H1 (cell line): ENCODE results near the gene MYBPH. TPM values are rescaled to one million over a fixed set of nuclear protein-coding genes. Genes with fewer than 3 reads are reported as not detected.
A peak's percentile ranks its signal among the peaks of the same experiment; 100 is the strongest.

ENCODE experiments used
- CTCF ChIA-PET: fragments of 300-600 bp; sonication (Branson Sonifier 250); formaldehyde crosslinking; loops from one replicate; lab custom pipeline; 2021; ENCODE audit not compliant: partially characterized antibody; lab: Charles Lee
- POLR2A ChIA-PET: fragments of 300-600 bp; sonication (Branson Sonifier 250); formaldehyde crosslinking; loops from one replicate; lab custom pipeline; 2021; ENCODE audit warnings: inconsistent platforms; ENCODE audit not compliant: partially characterized antibody; lab: Charles Lee
- DNase-seq, 2 experiments: peaks; one replicate each; pipeline versions ENCODE4 v3.0.0 to v3.0.0-alpha.2; 2010 to 2022; ENCODE audit warnings: low spot score in 2 of 2, low read depth in 1 of 2, mixed read lengths in 1 of 2
- FAIRE-seq: peaks from 2 replicates; lab custom pipeline; 2011; peaks lifted over from hg19 to GRCh38; lab: Jason Lieb, UNC
- H2AFZ ChIP-seq: 2 replicates; pipeline ENCODE4 v1.8.1; 2012; ENCODE audit warnings: low read length, inconsistent platforms
- H2AK5ac ChIP-seq: 2 replicates; pipeline ENCODE4 v1.6.1; 2013; ENCODE audit warnings: low read depth, low read length
- H2BK120ac ChIP-seq: replicated peaks from 2 replicates; pipeline ENCODE3; 2013; ENCODE audit warnings: low read depth, low read length, inconsistent platforms
- H2BK12ac ChIP-seq: 2 replicates; pipeline ENCODE4 v1.6.1; 2013; ENCODE audit warnings: low read depth, low read length
- H2BK15ac ChIP-seq: 2 replicates; pipeline ENCODE4 v1.6.1; 2013; ENCODE audit warnings: low read length
- H2BK20ac ChIP-seq: 2 replicates; pipeline ENCODE4 v1.6.1; 2013; ENCODE audit warnings: low read length
- H2BK5ac ChIP-seq: 2 replicates; pipeline ENCODE4 v1.6.1; 2013; ENCODE audit warnings: low read depth, low read length
- H3K14ac ChIP-seq: 2 replicates; pipeline ENCODE4 v1.6.1; 2013; ENCODE audit warnings: inconsistent platforms; ENCODE audit not compliant: insufficient read length
- H3K18ac ChIP-seq: 2 replicates; pipeline ENCODE4 v1.6.1; 2013; ENCODE audit warnings: low read length; ENCODE audit errors: extremely low read depth
- H3K23ac ChIP-seq: 2 replicates; pipeline ENCODE4 v1.6.1; 2013; ENCODE audit warnings: inconsistent platforms; ENCODE audit not compliant: insufficient read length
- H3K23me2 ChIP-seq: 2 replicates; pipeline ENCODE4 v1.6.1; 2013; ENCODE audit warnings: low read depth, low read length
- H3K27ac ChIP-seq: 2 replicates; pipeline ENCODE4 v1.6.1; 2011; ENCODE audit warnings: low read depth, low read length, inconsistent platforms
- H3K27me3 ChIP-seq, 4 experiments: replicated peaks in 1 of 4; 1 replicate in 1 of 4; 2 replicates in 3 of 4; pipeline versions ENCODE4 v1.6.1 to v1.8.1; 2011 to 2013; ENCODE audit warnings: low read length in 3 of 4, mild to moderate bottlenecking in 3 of 4, inconsistent platforms in 2 of 4, mixed read lengths in 2 of 4, moderate library complexity in 1 of 4; ENCODE audit not compliant: control insufficient read depth in 3 of 4, insufficient read depth in 3 of 4; ENCODE audit errors: extremely low read depth in 1 of 4
- H3K36me3 ChIP-seq, 4 experiments: 2 replicates each; pipeline versions ENCODE4 v1.6.1 to v1.8.1; 2011 to 2013; ENCODE audit warnings: mild to moderate bottlenecking in 4 of 4, low read length in 3 of 4, moderate library complexity in 2 of 4, control low read depth in 1 of 4, inconsistent platforms in 1 of 4; ENCODE audit not compliant: insufficient read depth in 4 of 4, control insufficient read depth in 2 of 4
- H3K4ac ChIP-seq: replicated peaks from 2 replicates; pipeline ENCODE3; 2013; ENCODE audit warnings: low read length, low read depth, mixed read lengths, inconsistent platforms; ENCODE audit not compliant: insufficient read length
- H3K4me1 ChIP-seq, 4 experiments: replicated peaks in 1 of 4; 1 replicate in 1 of 4; 2 replicates in 3 of 4; pipeline versions ENCODE4 v1.6.1 to v1.8.1; 2011 to 2013; ENCODE audit warnings: low read length in 3 of 4, inconsistent platforms in 2 of 4, mixed read lengths in 1 of 4; ENCODE audit not compliant: insufficient read depth in 4 of 4, control insufficient read depth in 3 of 4
- H3K4me2 ChIP-seq, 2 experiments: 2 replicates each; pipeline versions ENCODE4 v1.6.1 to v1.8.1; 2011 to 2013; ENCODE audit warnings: low read depth in 2 of 2, low read length in 2 of 2, control low read depth in 1 of 2, inconsistent platforms in 1 of 2, mild to moderate bottlenecking in 1 of 2; ENCODE audit not compliant: insufficient read depth in 1 of 2
- H3K4me3 ChIP-seq, 4 experiments: fragments of 200-600, 300-600 bp in 1 of 4; sonication (generic), shearing (Covaris generic), sonication (Bioruptor Twin) in 1 of 4; 2 replicates each; pipeline versions ENCODE4 v1.5.1 to v1.8.1; 2011 to 2016; ENCODE audit warnings: low read length in 4 of 4, low read depth in 3 of 4, control low read depth in 2 of 4, inconsistent platforms in 2 of 4, mild to moderate bottlenecking in 2 of 4, mixed read lengths in 1 of 4, moderate library complexity in 1 of 4; ENCODE audit not compliant: insufficient read depth in 2 of 4; ENCODE audit errors: extremely low read depth in 1 of 4
- H3K56ac ChIP-seq: replicated peaks from 2 replicates; pipeline ENCODE3; 2013; ENCODE audit warnings: low read depth, mild to moderate bottlenecking, mixed read lengths, low read length, inconsistent platforms; ENCODE audit not compliant: insufficient read length
- H3K79me1 ChIP-seq: 2 replicates; pipeline ENCODE4 v1.6.1; 2013; ENCODE audit warnings: low read depth, low read length, control low read depth
- H3K79me2 ChIP-seq, 2 experiments: 2 replicates each; pipeline versions ENCODE4 v1.6.1 to v1.8.1; 2012 to 2013; ENCODE audit warnings: low read length in 2 of 2, mild to moderate bottlenecking in 2 of 2, inconsistent platforms in 1 of 2; ENCODE audit not compliant: insufficient read depth in 2 of 2, control insufficient read depth in 1 of 2
- H3K9ac ChIP-seq, 4 experiments: replicated peaks in 1 of 4; 1 replicate in 1 of 4; 2 replicates in 3 of 4; pipeline versions ENCODE4 v1.6.1 to v1.8.1; 2011 to 2013; ENCODE audit warnings: low read depth in 3 of 4, low read length in 3 of 4, control low read depth in 2 of 4, mild to moderate bottlenecking in 2 of 4, moderate library complexity in 2 of 4, inconsistent platforms in 1 of 4; ENCODE audit errors: extremely low read depth in 1 of 4
- H3K9me3 ChIP-seq, 2 experiments: 2 replicates each; pipeline versions ENCODE4 v1.6.1 to v1.8.1; 2012 to 2013; ENCODE audit warnings: mild to moderate bottlenecking in 2 of 2, moderate library complexity in 2 of 2, control low read depth in 1 of 2, inconsistent platforms in 1 of 2, low read depth in 1 of 2, low read length in 1 of 2, mixed read lengths in 1 of 2; ENCODE audit not compliant: insufficient read depth in 2 of 2
- H4K20me1 ChIP-seq, 2 experiments: replicated peaks in 1 of 2; 2 replicates each; pipeline versions ENCODE3 to v1.8.1; 2011 to 2013; ENCODE audit warnings: inconsistent platforms in 2 of 2, low read length in 2 of 2, mild to moderate bottlenecking in 1 of 2; ENCODE audit not compliant: insufficient read depth in 2 of 2, control insufficient read depth in 1 of 2
- H4K5ac ChIP-seq: 2 replicates; pipeline ENCODE4 v1.6.1; 2013; ENCODE audit warnings: low read length, low read depth, mixed read lengths, inconsistent platforms; ENCODE audit not compliant: insufficient read length
- H4K8ac ChIP-seq: 2 replicates; pipeline ENCODE4 v1.8.0; 2013; ENCODE audit warnings: mild to moderate bottlenecking, moderate library complexity, low read length, inconsistent platforms; ENCODE audit not compliant: insufficient read depth; ENCODE audit errors: extremely low read depth
- H4K91ac ChIP-seq: replicated peaks from 2 replicates; pipeline ENCODE3; 2013; ENCODE audit warnings: low read length, mixed read lengths, inconsistent platforms; ENCODE audit not compliant: insufficient read length
- NANOG ChIP-seq: IDR thresholded peaks from 2 replicates; pipeline ENCODE4 v1.6.1; 2011; ENCODE audit warnings: low read length, low read depth, mild to moderate bottlenecking, inconsistent platforms; ENCODE audit not compliant: insufficient read depth, poor library complexity, severe bottlenecking
- WGBS, 2 experiments: shearing (Covaris generic) in 1 of 2; methylation state at CpG; one replicate each; pipeline versions ENCODE4 v1.1.6 to v1.1.7; 2013 to 2015; ENCODE audit warnings: low lambda C conversion rate in 2 of 2, mixed read lengths in 2 of 2, inconsistent platforms in 1 of 2, low coverage in 1 of 2, missing lambda C conversion rate in 1 of 2; ENCODE audit not compliant: insufficient replicate concordance in 2 of 2, insufficient coverage in 1 of 2, insufficient read length in 1 of 2; ENCODE audit errors: extremely low coverage in 1 of 2, missing lambda C conversion rate in 1 of 2; 5-methylcytosine and 5-hydroxymethylcytosine counted together
- polyA plus RNA-seq, 7 experiments: library from polyadenylated mRNA; depleted of rRNA in 3 of 7; stranded (reverse) in 5 of 7; unstranded in 2 of 7; fragments of >200 nt in 5 of 7; fragments of 200-250 nt in 2 of 7; gene quantifications; 1 replicate in 5 of 7; 2 replicates in 1 of 7; 4 replicates in 1 of 7; pipeline versions ENCODE4 v1.2.1 to v1.2.3, GENCODE V29; 2011 to 2013; ENCODE audit warnings: missing spikeins in 2 of 7, mixed read lengths in 2 of 7
- total RNA-seq: library from RNA; stranded (reverse); fragmentation: NEBNext Ultra II Directional; extraction: Animal tissue kit (Norgen Biotek cat#: 25700); gene quantifications from 2 replicates; pipeline ENCODE4 v1.2.1, GENCODE V29; 2021
- TF ChIP-seq, protein P1 (sequence below), 3 experiments: IDR thresholded peaks; 1 replicate in 2 of 3; 2 replicates in 1 of 3; pipeline versions ENCODE4 v1.5.1 to v1.6.1; 2011; ENCODE audit warnings: low read length in 3 of 3, mild to moderate bottlenecking in 3 of 3, inconsistent platforms in 2 of 3, low read depth in 1 of 3, moderate library complexity in 1 of 3; ENCODE audit not compliant: insufficient read depth in 1 of 3; ENCODE audit errors: control extremely low read depth in 1 of 3

Gene MYBPH
- total and polyA plus RNA-seq, 2 of the 8 experiments (the other 6 are each of a cell fraction or from before 2014, with no cell fraction given): not detected

DNA sequence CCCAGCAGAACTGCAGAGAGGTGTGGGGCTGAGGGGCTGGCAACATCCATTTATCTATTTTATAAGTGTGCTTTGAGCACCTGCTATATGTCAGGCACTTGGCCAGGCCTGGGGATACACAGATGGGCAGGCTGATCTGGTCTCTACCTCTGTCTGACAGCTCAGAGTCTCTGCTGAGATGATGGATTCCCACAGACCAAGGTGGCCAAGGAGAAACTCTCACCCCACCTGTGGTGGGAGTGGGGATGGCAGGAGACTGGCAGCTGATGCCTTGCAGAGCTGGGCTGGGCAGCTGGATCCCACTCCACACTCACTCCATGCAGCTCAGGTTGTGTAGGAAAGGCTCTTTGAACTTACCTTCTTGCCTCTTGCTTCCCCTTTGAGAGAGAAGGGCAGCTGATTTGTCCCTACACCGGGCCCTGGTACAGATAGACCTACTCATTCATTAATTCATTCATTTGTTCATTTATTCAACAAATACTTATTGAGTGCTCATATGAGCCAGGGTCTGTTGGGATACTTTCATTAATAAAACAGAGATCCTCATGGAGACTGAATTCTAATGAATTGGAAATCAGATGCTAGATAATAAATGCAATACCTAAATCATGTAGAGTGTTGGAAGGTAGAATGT, 39.1 kb downstream of the MYBPH start:
- no peak overlapping the region for H2BK120ac ChIP-seq
- no peak overlapping the region for H3K4me3 ChIP-seq
- 94% methylated on average over 1 of the region's 1 CpG; no CpG with 5 or more reads in 1 of the 2 experiments for WGBS, 2 experiments
- no peak overlapping the region for H3K56ac ChIP-seq
- no peak overlapping the region for H2AK5ac ChIP-seq
- H2BK12ac ChIP-seq: no peak overlapping the region
- H3K79me2 ChIP-seq: no peaks in the 10 kb centered on the region
- DNase-seq (no peak), FAIRE-seq (peak; percentile 7)
- no peak overlapping the region for H3K18ac ChIP-seq
- H3K9ac ChIP-seq: no peak overlapping the region
- no peak overlapping the region for H3K14ac ChIP-seq
- no peak overlapping the region for H4K5ac ChIP-seq
- ChIA-PET CTCF (interaction anchor here (0.8 to 49.1 kb wide), 14 partner anchors 8 to 305 kb away, joined by 3 to 1071 read pairs (median 4); partner anchors contain the start of gene PPFIA4), POLR2A (interaction anchor here (0.8 kb wide), 1 partner anchor 10 kb away, joined by 3 read pairs; no protein-coding TSS in a partner anchor)
- no peaks in the 10 kb centered on the region for H3K79me1 ChIP-seq
- H3K27ac ChIP-seq: no peak overlapping the region
- peaks cover 0 to 1% of the 10 kb centered on the region in 2 experiments for H4K20me1 ChIP-seq
- no peaks in the 10 kb centered on the region for H3K36me3 ChIP-seq
- no peak overlapping the region for H2AFZ ChIP-seq
- H3K9me3 ChIP-seq: no peaks in the 10 kb centered on the region
- no peak overlapping the region for H4K91ac ChIP-seq
- H2BK5ac ChIP-seq: no peak overlapping the region
- H3K4ac ChIP-seq: no peak overlapping the region
- no peak overlapping the region for H2BK15ac ChIP-seq
- H3K23me2 ChIP-seq: no peaks in the 10 kb centered on the region
- no peak overlapping the region for H3K23ac ChIP-seq
- H3K4me2 ChIP-seq: no peak overlapping the region
- no peak overlapping the region for H4K8ac ChIP-seq
- H3K4me1 ChIP-seq: peaks cover 0 to 13% (median 7%) of the 10 kb centered on the region in 4 experiments; a peak in 4 of 7 replicates
- H3K27me3 ChIP-seq: no peaks in the 10 kb centered on the region
- H2BK20ac ChIP-seq: no peak overlapping the region
- TF ChIP-seq NANOG: no peak
- TF ChIP-seq, protein P1, sequence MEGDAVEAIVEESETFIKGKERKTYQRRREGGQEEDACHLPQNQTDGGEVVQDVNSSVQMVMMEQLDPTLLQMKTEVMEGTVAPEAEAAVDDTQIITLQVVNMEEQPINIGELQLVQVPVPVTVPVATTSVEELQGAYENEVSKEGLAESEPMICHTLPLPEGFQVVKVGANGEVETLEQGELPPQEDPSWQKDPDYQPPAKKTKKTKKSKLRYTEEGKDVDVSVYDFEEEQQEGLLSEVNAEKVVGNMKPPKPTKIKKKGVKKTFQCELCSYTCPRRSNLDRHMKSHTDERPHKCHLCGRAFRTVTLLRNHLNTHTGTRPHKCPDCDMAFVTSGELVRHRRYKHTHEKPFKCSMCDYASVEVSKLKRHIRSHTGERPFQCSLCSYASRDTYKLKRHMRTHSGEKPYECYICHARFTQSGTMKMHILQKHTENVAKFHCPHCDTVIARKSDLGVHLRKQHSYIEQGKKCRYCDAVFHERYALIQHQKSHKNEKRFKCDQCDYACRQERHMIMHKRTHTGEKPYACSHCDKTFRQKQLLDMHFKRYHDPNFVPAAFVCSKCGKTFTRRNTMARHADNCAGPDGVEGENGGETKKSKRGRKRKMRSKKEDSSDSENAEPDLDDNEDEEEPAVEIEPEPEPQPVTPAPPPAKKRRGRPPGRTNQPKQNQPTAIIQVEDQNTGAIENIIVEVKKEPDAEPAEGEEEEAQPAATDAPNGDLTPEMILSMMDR (IDR thresholded peaks at IDR 0.05; ENCODE audit: control extremely low read depth in 1 of 3, insufficient read depth in 1 of 3, low read depth in 1 of 3, low read length in 3 of 3): peak in 2 of 3 experiments; percentile 38 to 43; a peak in 2 of 4 replicates
- TF ChIP-seq, all 59 proteins: peak for 1
